OCI-M1 (cell line): ENCODE measurements around the gene EIF1AD.

Source experiments
- DNase-seq: peaks from one replicate; lab custom pipeline; 2025; lab: John Stamatoyannopoulos, UW

The EIF1AD gene

DNA sequence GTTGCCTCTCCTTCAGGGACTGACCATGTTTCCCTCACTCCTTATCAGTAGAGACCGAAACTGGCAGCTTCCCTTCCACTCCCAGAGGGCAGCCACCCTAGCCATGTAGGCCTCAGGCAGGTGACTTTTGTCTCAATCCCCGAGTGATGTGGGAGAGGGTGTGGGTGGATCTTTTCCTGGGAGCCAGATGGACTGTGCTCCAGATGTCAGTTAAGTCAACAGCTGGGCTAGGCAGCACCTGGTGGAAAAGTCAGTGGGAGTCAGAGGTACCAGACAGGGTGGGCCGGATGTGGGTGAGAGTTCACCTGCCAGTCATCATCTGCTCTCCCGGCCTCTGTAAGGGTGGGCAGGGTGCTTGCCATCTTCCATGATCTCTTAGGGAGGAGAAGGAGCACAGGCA is 2.2 kb upstream of the EIF1AD start:
- DNase-seq: no peak

- DNase-seq: no peak
Measured at GRCh38 chr11:66003291-66003690, 1.3 kb upstream of the EIF1AD start.

GRCh38 chr11:66002648-66003225 is 780 bp upstream of the EIF1AD start:
- peak; percentile 73 for DNase-seq

DNA sequence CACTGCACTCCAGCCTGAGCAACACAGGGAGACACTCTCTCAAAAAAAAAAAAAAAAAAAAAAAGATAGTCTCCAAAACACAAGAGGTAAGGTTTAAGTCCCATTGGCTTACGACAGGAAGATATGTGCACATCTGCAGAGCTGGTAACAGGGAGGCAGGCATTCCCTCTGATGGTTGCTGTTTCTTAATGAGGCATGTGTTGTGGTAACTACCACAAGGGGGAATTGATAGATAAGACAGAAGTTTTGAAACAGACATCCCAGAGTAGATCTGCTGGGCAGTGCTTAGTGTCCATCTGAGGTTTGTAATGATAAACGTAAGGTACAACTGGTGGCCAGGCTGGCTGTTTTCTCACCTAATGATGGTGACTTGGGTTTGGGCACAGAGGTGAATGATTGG is 4.7 kb downstream of the EIF1AD start:
- peak; percentile 75 for DNase-seq

DNA sequence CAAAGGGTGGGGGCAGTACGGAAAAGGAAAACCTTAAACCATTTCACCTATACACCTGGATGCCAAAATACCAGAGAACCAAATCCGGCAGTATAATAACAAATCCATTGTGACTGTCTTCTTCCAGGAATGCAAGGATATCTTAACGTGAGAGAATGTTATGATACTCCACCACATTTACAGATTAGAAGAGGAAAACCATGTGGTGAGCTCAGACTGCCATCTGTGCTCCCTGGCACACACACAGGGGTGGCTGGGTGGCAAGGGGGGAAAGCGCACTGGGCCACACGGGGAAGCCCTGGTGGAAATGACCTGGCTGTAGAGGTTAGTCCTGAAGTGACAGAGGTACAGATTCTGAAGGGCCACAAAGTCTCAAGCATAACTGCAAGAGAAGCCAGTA is 9.9 kb downstream of the EIF1AD start:
- no peak for DNase-seq

GRCh38 chr11:65988791-65989592 is 13.0 kb downstream of the EIF1AD start:
- peak; percentile 97 for DNase-seq

- DNase-seq: no peak
Measured at GRCh38 chr11:65987336-65987735, 14.6 kb downstream of the EIF1AD start.

- no peak for DNase-seq
Measured at GRCh38 chr11:65983589-65983987, 18.4 kb downstream of the EIF1AD start.

GRCh38 chr11:65982824-65983588 is 19.0 kb downstream of the EIF1AD start:
- no peak for DNase-seq

DNA sequence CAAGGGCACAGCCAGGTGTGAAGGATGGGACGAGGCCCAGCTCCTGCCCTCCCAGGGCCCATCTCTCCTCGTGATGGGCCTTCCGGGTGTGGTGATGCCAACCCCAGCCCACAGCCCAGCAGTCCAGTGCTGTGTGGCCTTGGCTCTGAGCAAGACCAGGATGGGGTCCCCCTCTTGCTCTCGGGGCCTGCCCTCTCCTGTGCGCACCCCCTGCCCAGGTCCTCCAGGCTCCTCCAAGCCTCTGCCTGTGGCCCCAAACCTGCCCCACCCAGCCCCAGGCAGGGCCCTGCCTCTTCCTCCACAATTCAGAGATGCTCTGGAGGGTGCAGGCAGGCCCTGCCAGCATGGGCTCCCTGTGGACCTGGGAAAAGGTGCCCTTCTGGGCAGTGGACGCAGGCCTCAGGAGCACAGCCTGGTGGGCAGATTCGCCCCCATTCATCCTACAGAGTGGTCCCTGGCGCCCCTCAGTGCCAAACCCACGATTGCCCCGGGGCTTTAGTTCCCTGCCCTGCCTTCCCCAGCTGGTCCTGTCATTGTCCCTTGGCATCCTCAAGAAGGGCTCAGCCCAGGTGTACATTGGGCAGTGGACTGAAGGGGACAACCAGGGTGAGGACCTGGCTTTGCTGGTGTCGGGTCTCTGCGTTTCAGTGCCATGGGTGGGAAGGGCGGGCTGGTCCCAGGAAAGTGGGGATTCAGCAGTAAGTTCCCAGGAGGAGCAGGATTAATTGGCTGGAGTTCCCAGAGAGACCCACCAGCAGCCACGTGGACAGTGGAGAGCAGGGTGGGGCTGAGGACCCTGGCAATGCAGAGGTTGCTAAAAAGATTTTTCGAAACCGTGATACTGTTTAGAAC is 19.8 kb downstream of the EIF1AD start:
- DNase-seq: no peak

- DNase-seq: no peak
Measured at GRCh38 chr11:65981101-65981740, 20.7 kb downstream of the EIF1AD start.

DNA sequence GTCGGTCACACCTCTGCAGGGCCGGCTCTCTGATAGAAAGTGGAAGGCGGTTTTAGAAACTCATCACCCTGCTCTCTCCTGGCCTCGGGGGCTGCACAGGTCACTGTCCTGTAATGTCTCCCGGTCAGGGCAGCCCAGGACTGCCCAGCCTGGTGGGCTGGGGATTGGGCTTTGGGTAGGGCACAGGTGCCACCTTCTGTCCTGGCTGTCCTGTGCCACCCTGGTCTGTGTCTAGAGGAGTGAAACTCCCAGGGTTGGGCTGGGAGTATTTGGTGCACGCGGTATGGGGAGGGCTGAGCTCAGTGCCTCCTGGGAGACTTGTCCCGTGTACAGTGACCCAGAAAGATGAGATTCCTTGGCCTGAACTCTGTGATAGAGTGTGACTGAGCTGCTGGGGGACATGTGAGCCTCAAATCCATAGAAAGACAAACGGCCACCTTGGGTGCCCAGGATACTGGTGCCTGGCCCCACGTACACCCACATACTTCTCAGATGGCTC is 22.6 kb downstream of the EIF1AD start:
- DNase-seq: no peak

DNA sequence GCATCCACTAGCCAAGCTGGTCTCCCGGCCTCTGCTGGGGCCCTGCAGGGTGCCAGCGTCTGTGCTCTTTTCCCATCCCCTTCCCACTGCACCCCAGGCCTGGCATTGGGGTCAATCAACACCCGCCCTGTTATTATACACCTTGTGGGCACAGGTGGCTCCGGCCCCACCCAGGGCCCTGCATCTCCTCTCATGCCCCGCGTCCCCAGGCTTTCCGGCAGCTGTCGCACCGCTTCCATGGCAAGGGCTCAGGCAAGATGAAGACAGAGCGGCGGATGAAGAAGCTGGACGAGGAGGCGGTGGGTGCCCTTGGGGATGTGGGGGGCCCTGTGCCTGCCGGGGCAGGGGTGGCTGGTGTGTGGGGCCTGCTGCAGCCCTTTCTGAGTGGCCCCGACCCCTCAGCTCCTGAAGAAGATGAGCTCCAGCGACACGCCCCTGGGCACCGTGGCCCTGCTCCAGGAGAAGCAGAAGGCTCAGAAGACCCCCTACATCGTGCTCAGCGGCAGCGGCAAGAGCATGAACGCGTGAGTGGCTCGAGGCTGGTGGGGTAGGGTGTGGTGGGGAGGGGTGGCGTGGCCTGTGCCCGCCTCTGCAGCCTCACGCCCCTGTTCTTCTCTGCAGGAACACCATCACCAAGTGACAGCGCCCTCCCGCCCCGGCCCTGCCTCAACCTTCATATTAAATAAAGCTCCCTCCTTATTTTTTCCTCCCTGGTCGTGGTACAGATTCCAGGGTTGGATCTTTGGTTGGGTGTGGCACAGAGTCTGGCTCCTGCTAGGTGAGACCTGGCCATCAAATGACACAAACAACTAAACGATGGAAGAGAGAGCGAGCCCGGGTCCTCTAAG is 23.3 kb downstream of the EIF1AD start:
- no peak for DNase-seq

DNA sequence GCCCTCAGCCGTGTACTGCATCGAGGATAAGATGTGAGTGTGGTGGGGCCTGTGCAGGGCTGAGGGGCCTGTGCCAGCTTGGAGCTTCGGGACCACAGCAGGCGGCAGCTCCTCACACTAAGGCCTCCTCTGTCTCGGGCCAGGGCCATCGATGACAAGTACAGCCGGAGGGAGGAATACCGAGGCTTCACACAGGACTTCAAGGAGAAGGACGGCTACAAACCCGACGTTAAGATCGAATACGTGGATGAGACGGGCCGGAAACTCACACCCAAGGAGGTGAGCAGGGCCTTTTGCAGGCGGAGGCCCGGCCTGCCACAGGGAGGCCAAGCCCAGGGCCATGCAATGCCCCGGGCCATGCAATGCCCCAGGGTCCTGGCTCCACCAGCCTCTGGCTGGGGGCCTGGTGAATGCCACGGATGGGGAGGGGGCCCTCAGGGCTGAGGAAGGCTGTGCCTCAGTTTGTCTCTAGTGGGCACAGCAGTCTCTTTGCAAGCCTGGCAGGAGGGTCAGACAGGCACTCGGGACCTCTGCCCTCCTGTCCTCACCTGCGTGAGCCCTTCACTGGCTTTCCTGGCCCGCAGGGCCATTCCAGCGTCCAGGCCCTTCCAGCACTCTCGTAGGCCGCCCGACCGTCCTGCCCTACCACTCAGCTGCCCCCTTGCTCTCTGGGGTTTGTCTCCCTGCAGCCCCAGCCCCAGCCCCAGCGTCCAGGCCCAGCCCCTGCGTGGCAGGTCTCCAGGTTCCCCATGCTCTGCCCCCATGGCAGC is 24.2 kb downstream of the EIF1AD start:
- no peak for DNase-seq

GRCh38 chr11:65976216-65977176 is 25.5 kb downstream of the EIF1AD start:
- no peak for DNase-seq

DNA sequence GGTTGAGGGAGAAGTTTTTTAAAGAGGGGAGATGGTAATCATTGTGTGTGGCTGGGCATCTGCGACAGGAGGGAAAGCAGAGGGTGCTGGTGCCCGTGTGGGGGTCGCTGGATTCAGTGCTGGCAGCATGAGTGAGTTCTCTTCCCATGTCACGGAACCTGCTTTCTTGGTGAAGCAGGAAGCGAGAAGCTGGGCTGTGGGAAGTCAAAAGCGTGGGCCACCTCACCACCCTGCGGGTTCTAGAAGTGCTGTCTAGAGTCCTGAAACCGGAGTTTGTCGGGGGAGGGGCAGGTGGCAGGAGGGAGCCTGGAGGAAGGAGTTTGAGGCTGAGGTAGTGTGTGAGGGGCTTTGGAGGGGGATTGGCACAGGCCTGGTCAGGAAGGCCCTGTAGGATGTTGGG is 26.2 kb downstream of the EIF1AD start:
- no peak for DNase-seq

DNA sequence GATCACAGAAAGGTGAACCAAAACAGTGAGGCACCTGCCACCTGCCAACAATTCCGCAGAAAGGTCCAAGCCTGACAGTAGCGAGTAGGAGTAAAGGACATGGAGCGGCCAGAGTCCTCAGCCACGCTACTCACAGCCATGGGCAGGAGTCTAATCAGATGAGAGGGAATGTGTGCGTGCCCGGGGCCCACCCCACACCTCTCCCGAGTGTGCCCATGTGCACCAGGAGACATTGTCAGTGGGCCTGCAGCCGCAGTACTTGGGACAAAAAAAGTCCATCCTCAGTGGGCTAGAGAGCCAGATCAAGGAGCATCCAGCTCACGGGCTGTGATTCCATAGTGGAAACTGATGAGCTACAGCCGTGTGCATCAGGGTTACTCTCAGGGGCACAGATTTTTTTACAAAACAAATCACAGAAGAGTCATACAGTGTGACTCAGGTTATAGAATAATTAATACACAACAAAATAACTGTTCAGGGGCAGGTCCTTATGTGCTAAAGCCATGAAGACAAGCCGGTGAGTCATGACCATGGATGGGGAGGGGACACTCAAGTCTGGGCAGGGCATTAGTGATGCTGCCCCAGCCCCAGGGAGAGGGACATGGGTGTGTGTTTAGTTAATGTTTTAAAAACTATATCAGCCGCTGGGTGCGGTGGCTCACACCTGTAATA is 28.4 kb downstream of the EIF1AD start:
- DNase-seq: no peak

GRCh38 chr11:65972116-65972515 is 29.8 kb downstream of the EIF1AD start:
- DNase-seq: no peak
